Prostate gland (tissue), 2 donors: ENCODE results near the gene TMEM108.

ENCODE experiments used
- POLR2AphosphoS5 ChIP-seq: sonication (generic); formaldehyde crosslinking; IDR thresholded peaks from one replicate; pipeline ENCODE4 v1.6.1; 2017; ENCODE audit warnings: antibody characterized with exemption
- TF ChIP-seq, protein P1 (sequence below), 4 experiments: fragments of 200-600 bp in 2 of 4; fragments of 450-650 bp in 2 of 4; sonication (generic) in 2 of 4; IDR thresholded peaks; 1 replicate in 3 of 4; 2 replicates in 1 of 4; pipeline ENCODE4 v1.5.1; 2016 to 2019; ENCODE audit warnings: antibody characterized with exemption in 4 of 4, mild to moderate bottlenecking in 2 of 4, moderate library complexity in 2 of 4

DNA sequence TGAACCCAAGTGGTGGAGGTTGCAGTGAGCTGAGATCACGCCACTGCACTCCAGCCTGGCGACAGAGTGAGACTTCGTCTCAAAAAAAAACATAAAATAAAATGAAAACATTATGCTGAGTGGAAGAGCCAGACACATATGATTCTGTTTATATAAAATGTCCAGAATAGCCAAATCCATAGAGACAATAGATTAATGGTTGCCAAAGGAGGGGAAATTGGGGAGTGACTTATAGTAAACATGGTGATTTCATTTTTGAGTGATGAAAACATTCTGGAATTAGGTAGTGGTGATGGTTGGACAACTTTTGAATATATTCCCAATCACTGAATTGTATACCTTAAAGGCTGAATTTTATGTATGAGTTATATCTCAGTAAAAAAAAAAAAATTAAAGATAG is 189.6 kb downstream of the TMEM108 start:
- no peak for TF ChIP-seq POLR2AphosphoS5
- TF ChIP-seq, protein P1, sequence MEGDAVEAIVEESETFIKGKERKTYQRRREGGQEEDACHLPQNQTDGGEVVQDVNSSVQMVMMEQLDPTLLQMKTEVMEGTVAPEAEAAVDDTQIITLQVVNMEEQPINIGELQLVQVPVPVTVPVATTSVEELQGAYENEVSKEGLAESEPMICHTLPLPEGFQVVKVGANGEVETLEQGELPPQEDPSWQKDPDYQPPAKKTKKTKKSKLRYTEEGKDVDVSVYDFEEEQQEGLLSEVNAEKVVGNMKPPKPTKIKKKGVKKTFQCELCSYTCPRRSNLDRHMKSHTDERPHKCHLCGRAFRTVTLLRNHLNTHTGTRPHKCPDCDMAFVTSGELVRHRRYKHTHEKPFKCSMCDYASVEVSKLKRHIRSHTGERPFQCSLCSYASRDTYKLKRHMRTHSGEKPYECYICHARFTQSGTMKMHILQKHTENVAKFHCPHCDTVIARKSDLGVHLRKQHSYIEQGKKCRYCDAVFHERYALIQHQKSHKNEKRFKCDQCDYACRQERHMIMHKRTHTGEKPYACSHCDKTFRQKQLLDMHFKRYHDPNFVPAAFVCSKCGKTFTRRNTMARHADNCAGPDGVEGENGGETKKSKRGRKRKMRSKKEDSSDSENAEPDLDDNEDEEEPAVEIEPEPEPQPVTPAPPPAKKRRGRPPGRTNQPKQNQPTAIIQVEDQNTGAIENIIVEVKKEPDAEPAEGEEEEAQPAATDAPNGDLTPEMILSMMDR (IDR thresholded peaks at IDR 0.05), result no peak
